ENCODE data around the gene NARS2.

- TF ChIP-seq POLR2AphosphoS5 (IDR thresholded peaks at IDR 0.05; ENCODE audit: low read depth, low read length) (no peak), TAF1 (IDR thresholded peaks at IDR 0.05; ENCODE audit: low read depth, low read length) (no peak), POLR2A (IDR thresholded peaks at IDR 0.05; ENCODE audit: low read depth, low read length) (no peak), PAX5 (IDR thresholded peaks at IDR 0.05; ENCODE audit: insufficient read depth, low read length, severe bottlenecking) (no peak), SPI1 (IDR thresholded peaks at IDR 0.05; ENCODE audit: low read depth, low read length) (no peak)
These were observed 102.3 kb downstream of the NARS2 start for GRCh38 chr11:78472382-78472781.

Measured in GM12891 (cell line).